ENCODE data around the gene WWC1.
"Not testable (repeated sequence)": the region's sequence is repeated elsewhere in the genome, so short reads cannot be mapped to it uniquely, and the experiment has no call there.

Gene WWC1

GRCh38 chr5:168334695-168335094 lies 43.2 kb downstream of the WWC1 start:
- DNase-seq (ENCODE audit: low read depth) = no peak

- no peak for DNase-seq (ENCODE audit: low read depth)
These were observed 45.9 kb downstream of the WWC1 start for GRCh38 chr5:168337361-168337760.

- no peak for DNase-seq (ENCODE audit: low read depth)
These were observed 47.8 kb downstream of the WWC1 start for GRCh38 chr5:168339109-168339771.

- not testable (repeated sequence) for DNase-seq (ENCODE audit: low read depth)
These were observed 48.3 kb downstream of the WWC1 start for GRCh38 chr5:168339772-168340140.

- no peak for DNase-seq (ENCODE audit: low read depth)
These were observed 49.0 kb downstream of the WWC1 start for GRCh38 chr5:168340487-168340886.

GRCh38 chr5:168341178-168341577 lies 49.7 kb downstream of the WWC1 start:
- no peak for DNase-seq (ENCODE audit: low read depth)

- DNase-seq (ENCODE audit: low read depth) = no peak
These were observed 50.8 kb downstream of the WWC1 start for GRCh38 chr5:168342151-168342825.

- no peak for DNase-seq (ENCODE audit: low read depth)
These were observed 51.5 kb downstream of the WWC1 start for GRCh38 chr5:168342985-168343384.

- no peak for DNase-seq (ENCODE audit: low read depth)
These were observed 55.0 kb downstream of the WWC1 start for GRCh38 chr5:168346417-168346816.

- DNase-seq (ENCODE audit: low read depth) = no peak
These were observed 56.1 kb downstream of the WWC1 start for GRCh38 chr5:168347368-168348083.

GRCh38 chr5:168348084-168348414 lies 56.6 kb downstream of the WWC1 start:
- no peak for DNase-seq (ENCODE audit: low read depth)

GRCh38 chr5:168350315-168350714 lies 58.9 kb downstream of the WWC1 start:
- DNase-seq (ENCODE audit: low read depth) = no peak

GRCh38 chr5:168353216-168353957 lies 61.9 kb downstream of the WWC1 start:
- no peak for DNase-seq (ENCODE audit: low read depth)

GRCh38 chr5:168354397-168354796 lies 63.0 kb downstream of the WWC1 start:
- DNase-seq (ENCODE audit: low read depth) = no peak

GRCh38 chr5:168356171-168356570 lies 64.7 kb downstream of the WWC1 start:
- DNase-seq (ENCODE audit: low read depth) = no peak

GRCh38 chr5:168356592-168356991 lies 65.1 kb downstream of the WWC1 start:
- no peak for DNase-seq (ENCODE audit: low read depth)

GRCh38 chr5:168357876-168358275 lies 66.4 kb downstream of the WWC1 start:
- DNase-seq (ENCODE audit: low read depth) = no peak

- no peak for DNase-seq (ENCODE audit: low read depth)
These were observed 68.5 kb downstream of the WWC1 start for GRCh38 chr5:168359820-168360460.

- DNase-seq (ENCODE audit: low read depth) = no peak
These were observed 69.3 kb downstream of the WWC1 start for GRCh38 chr5:168360521-168361285.

- DNase-seq (ENCODE audit: low read depth) = no peak
These were observed 70.8 kb downstream of the WWC1 start for GRCh38 chr5:168362097-168362885.
